ENCODE measurements around the gene KLHL35.

The KLHL35 gene

DNA sequence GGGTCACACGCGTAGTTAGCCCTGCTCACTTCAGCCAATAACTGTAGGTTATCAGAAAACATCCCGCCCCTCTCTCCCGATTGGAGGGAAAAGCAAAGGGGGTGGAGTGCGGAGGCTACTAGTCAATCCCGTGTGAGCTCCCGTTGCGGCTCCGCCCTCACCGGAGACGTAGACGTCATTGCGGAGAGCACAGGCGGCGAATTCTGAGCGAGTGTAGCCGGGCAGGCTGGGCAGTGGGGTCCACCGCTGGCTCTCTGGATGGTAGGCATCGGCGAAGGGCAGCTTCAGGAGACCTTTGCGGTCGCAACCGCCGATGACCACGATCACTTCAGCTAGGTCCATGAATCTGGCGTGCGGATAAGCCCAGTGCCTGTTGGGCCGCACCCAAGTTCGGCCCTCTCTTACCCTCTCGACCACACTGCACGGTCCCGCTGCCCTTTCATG is 4.7 kb downstream of the KLHL35 start:
- no peaks in the 10 kb centered on the region for H3K36me3 ChIP-seq (ENCODE audit: insufficient read depth, low read length)
- H3K4me3 ChIP-seq (ENCODE audit: low read depth in 1 of 2, low read length in 2 of 2), result no peak overlapping the region
- DNase-seq (no peak), ATAC-seq (ENCODE audit: insufficient read depth, low read depth) (no peak)
- no peaks in the 10 kb centered on the region for H4K20me1 ChIP-seq (ENCODE audit: insufficient read depth, low read length)
- TF ChIP-seq CTCF (IDR thresholded peaks at IDR 0.05; ENCODE audit: borderline replicate concordance, extremely low read depth, low read length, poor library complexity, severe bottlenecking), result no peak
- no peak for TF ChIP-seq EZH2 (IDR thresholded peaks at IDR 0.05; ENCODE audit: borderline replicate concordance, low read depth, low read length, severe bottlenecking)
- H3K27me3 ChIP-seq (ENCODE audit: insufficient read depth, low read length, poor library complexity), result no peaks in the 10 kb centered on the region
- no peak overlapping the region for H2AFZ ChIP-seq (ENCODE audit: low read depth, low read length)
- no peak overlapping the region for H3K4me2 ChIP-seq (ENCODE audit: insufficient read depth, low read length)
- H3K9ac ChIP-seq (ENCODE audit: low read depth, low read length), result no peak overlapping the region
- H3K4me1 ChIP-seq (ENCODE audit: insufficient read depth, low read length), result no peaks in the 10 kb centered on the region
- H3K27ac ChIP-seq (ENCODE audit: low read length), result no peak overlapping the region
- H3K9me3 ChIP-seq (ENCODE audit: insufficient read depth, low read length, severe bottlenecking), result no peaks in the 10 kb centered on the region
- no peaks in the 10 kb centered on the region for H3K79me2 ChIP-seq (ENCODE audit: insufficient read depth, low read length)

DNA sequence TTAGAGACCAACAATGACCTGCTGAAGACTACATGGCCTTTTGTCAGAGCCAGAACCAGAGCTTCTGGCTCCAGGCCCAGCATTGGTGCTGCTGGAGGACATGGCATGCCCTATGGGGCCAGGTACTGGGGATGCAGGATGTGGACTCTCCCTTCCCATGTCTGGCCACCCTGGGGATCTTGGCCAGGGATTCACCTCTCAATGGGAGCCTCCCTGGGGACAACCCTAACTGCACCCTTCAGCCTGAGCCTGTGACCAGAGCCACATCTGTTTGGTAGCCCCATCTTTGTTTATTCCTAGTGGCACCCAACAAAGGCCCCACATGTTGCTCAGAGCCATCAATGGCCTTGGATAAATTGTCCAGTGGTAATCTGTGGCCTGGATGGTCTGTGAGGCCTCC is 5.8 kb downstream of the KLHL35 start:
- H3K27me3 ChIP-seq (ENCODE audit: insufficient read depth, low read length, poor library complexity), result no peaks in the 10 kb centered on the region
- H3K27ac ChIP-seq (ENCODE audit: low read length), result no peak overlapping the region

DNA sequence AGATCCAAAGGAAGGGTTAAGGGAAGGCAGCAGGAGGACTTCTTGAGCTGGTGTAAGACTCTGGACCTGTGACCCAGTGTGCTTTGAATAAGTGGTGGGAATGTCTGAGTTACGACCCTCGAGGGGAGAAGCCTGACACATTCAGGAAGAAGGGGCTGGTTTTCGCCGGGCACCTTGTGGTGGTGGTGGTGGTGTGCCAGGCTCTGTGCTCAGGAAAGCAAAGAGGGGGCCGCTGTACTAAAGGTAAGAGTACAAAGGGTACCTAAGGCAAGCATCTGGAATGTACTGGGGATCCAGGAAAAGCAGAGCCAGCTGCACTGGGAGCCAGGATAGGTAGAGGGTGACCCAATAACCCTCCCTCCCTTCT is 6.3 kb downstream of the KLHL35 start:
- Histone ChIP-seq H3K4me3 (ENCODE audit: low read depth in 1 of 2, low read length in 2 of 2) (no peak overlapping the region), H2AFZ (ENCODE audit: low read depth, low read length) (no peak overlapping the region), H3K27me3 (ENCODE audit: insufficient read depth, low read length, poor library complexity) (no peaks in the 10 kb centered on the region), H3K9ac (ENCODE audit: low read depth, low read length) (no peak overlapping the region), H3K4me2 (ENCODE audit: insufficient read depth, low read length) (no peak overlapping the region), H3K4me1 (ENCODE audit: insufficient read depth, low read length) (no peaks in the 10 kb centered on the region), H3K36me3 (ENCODE audit: insufficient read depth, low read length) (no peaks in the 10 kb centered on the region; the same call in 1 of the 2 replicates), H3K9me3 (ENCODE audit: insufficient read depth, low read length, severe bottlenecking) (no peaks in the 10 kb centered on the region), H3K27ac (ENCODE audit: low read length) (no peak overlapping the region), H4K20me1 (ENCODE audit: insufficient read depth, low read length) (no peaks in the 10 kb centered on the region), H3K79me2 (ENCODE audit: insufficient read depth, low read length) (no peaks in the 10 kb centered on the region)
- DNase-seq (no peak), ATAC-seq (ENCODE audit: insufficient read depth, low read depth) (no peak)
- TF ChIP-seq EZH2 (IDR thresholded peaks at IDR 0.05; ENCODE audit: borderline replicate concordance, low read depth, low read length, severe bottlenecking) (no peak), CTCF (IDR thresholded peaks at IDR 0.05; ENCODE audit: borderline replicate concordance, extremely low read depth, low read length, poor library complexity, severe bottlenecking) (no peak)

More for the DNA sequence above, 5.8 kb downstream of the KLHL35 start:
- Histone ChIP-seq H3K9ac (ENCODE audit: low read depth, low read length) (no peak overlapping the region), H4K20me1 (ENCODE audit: insufficient read depth, low read length) (no peaks in the 10 kb centered on the region), H3K36me3 (ENCODE audit: insufficient read depth, low read length) (no peaks in the 10 kb centered on the region; the same call in 1 of the 2 replicates), H3K4me2 (ENCODE audit: insufficient read depth, low read length) (no peak overlapping the region), H2AFZ (ENCODE audit: low read depth, low read length) (no peak overlapping the region), H3K79me2 (ENCODE audit: insufficient read depth, low read length) (no peaks in the 10 kb centered on the region), H3K4me1 (ENCODE audit: insufficient read depth, low read length) (no peaks in the 10 kb centered on the region), H3K9me3 (ENCODE audit: insufficient read depth, low read length, severe bottlenecking) (no peaks in the 10 kb centered on the region), H3K4me3 (ENCODE audit: low read depth in 1 of 2, low read length in 2 of 2) (no peak overlapping the region)
- TF ChIP-seq EZH2 (IDR thresholded peaks at IDR 0.05; ENCODE audit: borderline replicate concordance, low read depth, low read length, severe bottlenecking), result no peak
- TF ChIP-seq CTCF (IDR thresholded peaks at IDR 0.05; ENCODE audit: borderline replicate concordance, extremely low read depth, low read length, poor library complexity, severe bottlenecking), result no peak
- DNase-seq (no peak), ATAC-seq (ENCODE audit: insufficient read depth, low read depth) (no peak)

DNA sequence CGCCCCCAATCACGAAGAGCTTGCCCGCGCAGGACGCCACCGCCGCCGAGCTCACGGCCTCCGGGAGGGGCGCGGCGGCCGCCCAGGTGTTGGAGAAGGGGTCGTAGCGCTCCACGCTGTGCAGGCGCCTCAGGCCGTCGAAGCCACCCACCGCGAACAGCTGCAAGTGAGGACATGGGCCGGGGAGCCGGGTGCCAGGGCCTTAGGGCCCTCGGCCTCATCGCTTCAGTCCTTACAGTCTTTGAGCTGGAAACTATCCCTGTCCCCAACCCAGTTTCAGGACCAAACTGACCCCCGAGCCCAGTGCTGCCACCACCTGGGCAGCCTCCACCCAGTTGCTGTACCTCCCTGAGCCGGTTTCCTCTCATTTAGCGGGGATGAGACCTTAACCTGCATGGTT is 7.6 kb downstream of the KLHL35 start:
- Histone ChIP-seq H3K27ac (ENCODE audit: low read length) (no peak overlapping the region), H4K20me1 (ENCODE audit: insufficient read depth, low read length) (peaks cover 3% of the 10 kb centered on the region; the same call in 1 of the 2 replicates), H3K36me3 (ENCODE audit: insufficient read depth, low read length) (no peaks in the 10 kb centered on the region; the same call in 1 of the 2 replicates), H3K79me2 (ENCODE audit: insufficient read depth, low read length) (no peaks in the 10 kb centered on the region), H3K9me3 (ENCODE audit: insufficient read depth, low read length, severe bottlenecking) (no peaks in the 10 kb centered on the region), H3K9ac (ENCODE audit: low read depth, low read length) (no peak overlapping the region), H3K4me2 (ENCODE audit: insufficient read depth, low read length) (no peak overlapping the region), H3K4me3 (ENCODE audit: low read depth in 1 of 2, low read length in 2 of 2) (no peak overlapping the region), H3K27me3 (ENCODE audit: insufficient read depth, low read length, poor library complexity) (no peaks in the 10 kb centered on the region), H3K4me1 (ENCODE audit: insufficient read depth, low read length) (no peaks in the 10 kb centered on the region), H2AFZ (ENCODE audit: low read depth, low read length) (no peak overlapping the region)
- no peak for TF ChIP-seq EZH2 (IDR thresholded peaks at IDR 0.05; ENCODE audit: borderline replicate concordance, low read depth, low read length, severe bottlenecking)
- peak; percentile 40 for TF ChIP-seq CTCF (IDR thresholded peaks at IDR 0.05; ENCODE audit: borderline replicate concordance, extremely low read depth, low read length, poor library complexity, severe bottlenecking)
- ATAC-seq (ENCODE audit: insufficient read depth, low read depth) (0 out of 3 replicates have a peak, but pooled peaks have one; percentile 8), DNase-seq (no peak)
